ENCODE results near the gene ZC3H14.

Gene ZC3H14

DNA sequence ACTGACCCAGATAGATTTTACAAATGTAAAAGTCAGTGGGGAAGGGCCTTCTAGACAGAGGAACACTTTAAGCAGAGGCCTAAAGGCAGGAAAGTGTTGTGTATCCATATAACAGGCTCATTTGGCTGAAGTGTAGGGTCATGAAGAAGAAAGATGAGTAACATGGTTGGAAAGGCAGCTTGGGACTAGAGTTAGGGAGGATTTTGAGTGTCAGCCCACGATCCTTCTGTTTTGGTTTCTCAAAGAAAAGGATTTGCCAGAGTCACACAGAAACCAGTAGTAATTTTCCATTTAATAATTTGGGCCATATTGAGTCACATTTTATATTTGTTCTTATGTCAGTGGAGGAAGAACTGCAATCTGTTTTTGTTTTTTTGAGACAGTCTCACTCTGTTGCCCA is 76.4 kb downstream of the ZC3H14 start:
- no peak for DNase-seq (ENCODE audit: low read depth, low spot score)
- no peak overlapping the region for H3K4me3 ChIP-seq (ENCODE audit: low read length)

DNA sequence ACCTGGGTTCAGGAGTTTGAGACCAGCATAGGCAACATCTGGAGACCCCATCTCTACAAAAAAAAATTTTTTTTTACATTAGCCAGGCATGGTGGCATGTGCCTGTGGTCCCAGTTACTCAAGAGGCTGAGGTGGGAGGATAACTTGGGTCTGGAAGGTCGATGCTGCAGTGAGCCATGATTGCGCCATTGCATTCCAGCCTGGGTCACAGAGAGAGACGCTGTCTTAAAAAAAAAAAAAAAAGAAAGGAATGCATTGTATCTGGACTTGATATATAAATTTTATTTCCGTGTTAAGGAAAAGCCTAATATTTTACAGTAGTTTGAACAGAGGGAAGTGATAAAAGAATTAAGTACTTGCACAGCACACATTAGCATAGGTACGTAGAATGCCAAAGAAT is 97.2 kb downstream of the ZC3H14 start:
- no peak overlapping the region for H3K4me3 ChIP-seq (ENCODE audit: low read length)

DNA sequence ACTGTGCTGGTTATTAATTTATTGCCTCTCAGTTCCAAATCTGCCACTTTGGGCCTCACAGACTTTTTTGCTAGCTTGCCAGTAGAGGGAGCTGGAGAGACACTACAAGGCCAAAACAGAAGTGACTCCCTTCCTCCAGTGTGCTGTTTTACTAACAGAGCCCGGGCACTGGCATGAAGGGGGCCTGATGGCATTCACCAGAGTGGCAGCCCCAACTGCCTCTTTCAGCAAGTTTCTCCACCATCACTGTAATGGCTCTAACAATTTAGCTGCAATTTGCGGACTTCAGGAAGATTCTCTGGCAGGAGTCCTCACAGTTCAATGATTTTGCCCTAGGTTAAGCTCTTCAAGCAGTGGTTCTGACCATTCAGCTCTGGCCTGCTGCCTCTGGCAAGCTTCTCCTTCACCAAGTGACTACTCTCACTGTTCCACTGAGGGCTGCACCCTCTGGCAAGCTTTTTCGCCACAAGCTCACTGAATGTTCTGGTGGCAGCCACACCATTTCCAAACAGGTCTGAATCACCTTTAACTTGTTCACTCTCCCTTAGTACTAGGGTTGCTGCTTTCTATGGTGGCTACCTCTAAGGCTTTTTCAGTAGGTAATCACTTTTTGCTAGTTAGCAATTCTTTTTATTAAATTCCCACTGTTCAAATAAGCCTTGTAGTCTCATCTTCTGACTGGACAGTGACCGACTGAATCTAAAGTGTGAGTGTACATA is 104.9 kb downstream of the ZC3H14 start:
- no peak overlapping the region for H3K4me3 ChIP-seq (ENCODE audit: low read length)
- DNase-seq (ENCODE audit: low read depth, low spot score): peak; percentile 71

More for the DNA sequence above, 97.2 kb downstream of the ZC3H14 start:
- DNase-seq (ENCODE audit: low read depth, low spot score): no peak

DNA sequence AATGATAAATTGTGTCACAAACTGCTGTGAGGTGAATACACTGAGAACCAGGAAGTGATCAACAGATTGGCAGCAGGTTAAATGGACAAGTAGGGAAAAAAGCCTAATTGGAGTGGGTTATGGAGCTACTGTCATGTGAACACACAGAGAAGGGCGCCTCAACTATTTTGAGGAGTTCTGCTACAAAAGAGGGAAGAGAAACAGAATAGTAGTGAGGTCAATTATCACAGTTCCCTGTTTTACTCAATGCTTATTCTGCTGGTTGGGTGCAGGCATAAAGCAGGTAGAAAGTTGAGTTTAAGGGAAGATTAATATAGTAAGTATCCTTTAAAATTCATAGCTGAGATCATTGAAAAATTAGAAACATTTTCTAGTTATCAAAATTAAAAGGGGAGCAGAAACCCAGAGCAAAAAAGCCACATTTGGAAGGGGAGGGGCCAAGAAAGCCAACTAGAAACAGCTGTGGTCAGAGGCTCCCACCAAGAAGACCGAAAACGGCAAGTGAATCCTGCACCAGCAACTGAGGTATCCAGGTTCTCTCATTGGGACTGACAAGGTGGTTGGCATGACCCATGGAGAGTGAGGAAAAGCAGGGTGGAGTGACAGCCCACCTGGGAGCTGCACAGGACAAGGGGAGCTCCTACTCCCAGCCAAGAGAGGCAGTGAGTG is 105.7 kb downstream of the ZC3H14 start:
- no peak for DNase-seq (ENCODE audit: low read depth, low spot score)
- H3K4me3 ChIP-seq (ENCODE audit: low read length): no peak overlapping the region

DNA sequence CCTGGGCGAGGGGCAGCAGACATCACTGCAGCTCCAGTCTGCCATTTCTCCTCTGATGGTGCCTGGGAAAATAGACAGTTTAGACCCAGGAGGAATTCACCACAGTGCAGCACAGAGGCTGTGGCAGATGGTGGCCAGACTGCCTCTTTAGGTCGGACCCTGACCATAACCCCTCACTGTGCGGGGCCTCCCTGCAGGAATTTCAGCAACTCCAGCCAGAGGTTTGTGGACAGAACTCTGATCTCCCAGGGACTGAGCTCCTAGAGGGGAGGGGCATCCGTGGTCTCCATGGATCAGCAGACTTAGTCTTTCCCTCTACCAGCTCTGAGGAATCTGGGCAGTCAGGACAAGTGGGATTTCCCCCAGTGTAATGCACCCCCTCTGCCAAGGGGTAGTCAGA is 106.5 kb downstream of the ZC3H14 start:
- DNase-seq (ENCODE audit: low read depth, low spot score): no peak
- H3K4me3 ChIP-seq (ENCODE audit: low read length): no peak overlapping the region

Measured in Jurkat, Clone E6-1 (cell line).